AG08396 (cell line): ENCODE results near the gene MEAK7.
"Not testable (repeated sequence)": the region's sequence is repeated elsewhere in the genome, so short reads cannot be mapped to it uniquely, and the experiment has no call there.

Experiments used
- DNase-seq: peaks from one replicate; pipeline ENCODE4 v3.0.0; 2012; ENCODE audit warnings: low spot score, mixed read lengths

MEAK7 gene

GRCh38 chr16:84532855-84533486 is 28.5 kb upstream of the MEAK7 start:
- DNase-seq, result no peak

GRCh38 chr16:84532291-84532724 is 27.8 kb upstream of the MEAK7 start:
- peak; percentile 85 for DNase-seq

- no peak for DNase-seq
Observed at GRCh38 chr16:84531671-84532111, 27.2 kb upstream of the MEAK7 start.

GRCh38 chr16:84530590-84530989 is 26.1 kb upstream of the MEAK7 start:
- no peak for DNase-seq

- no peak for DNase-seq
Observed at GRCh38 chr16:84529607-84530006, 25.1 kb upstream of the MEAK7 start.

GRCh38 chr16:84528322-84528721 is 23.9 kb upstream of the MEAK7 start:
- DNase-seq, result no peak

- DNase-seq, result no peak
Observed at GRCh38 chr16:84527532-84528269, 23.2 kb upstream of the MEAK7 start.

GRCh38 chr16:84526794-84527531 is 22.5 kb upstream of the MEAK7 start:
- DNase-seq, result peak; percentile 60

- not testable (repeated sequence) for DNase-seq
Observed at GRCh38 chr16:84524941-84525581, 20.6 kb upstream of the MEAK7 start.

GRCh38 chr16:84524346-84524920 is 20.0 kb upstream of the MEAK7 start:
- no peak for DNase-seq

GRCh38 chr16:84521497-84521770 is 17.0 kb upstream of the MEAK7 start:
- no peak for DNase-seq

GRCh38 chr16:84520725-84521496 is 16.5 kb upstream of the MEAK7 start:
- no peak for DNase-seq

GRCh38 chr16:84519855-84520254 is 15.4 kb upstream of the MEAK7 start:
- DNase-seq, result no peak

- DNase-seq, result no peak
Observed at GRCh38 chr16:84518804-84519341, 14.4 kb upstream of the MEAK7 start.

- DNase-seq, result peak; percentile 65
Observed at GRCh38 chr16:84518220-84518619, 13.8 kb upstream of the MEAK7 start.

- DNase-seq, result no peak
Observed at GRCh38 chr16:84517366-84517765, 12.9 kb upstream of the MEAK7 start.

GRCh38 chr16:84514874-84515835 is 10.7 kb upstream of the MEAK7 start:
- no peak for DNase-seq

- DNase-seq, result no peak
Observed at GRCh38 chr16:84514295-84514873, 9.9 kb upstream of the MEAK7 start.

- DNase-seq, result no peak
Observed at GRCh38 chr16:84513666-84514065, 9.2 kb upstream of the MEAK7 start.

- DNase-seq, result no peak
Observed at GRCh38 chr16:84513123-84513522, 8.7 kb upstream of the MEAK7 start.
